Lower lobe of right lung (tissue), 2 donors: ENCODE data around the gene DLX1. TPM values are rescaled to one million over a fixed set of nuclear protein-coding genes. Genes with fewer than 3 reads are reported as not detected.

Source experiments
- ATAC-seq, 2 donors: fragments of 200-7000 bp; cut with Tn5 transposase; one replicate each; pipeline ENCODE4 v1.9.1; 2020 to 2022; ENCODE audit warnings: mild to moderate bottlenecking in 2 of 2, moderate library complexity in 2 of 2
- DNase-seq: peaks from one replicate; pipeline ENCODE4 v3.0.0-alpha.2; 2020
- H3K27ac ChIP-seq: fragments of 200-600 bp; one replicate; pipeline ENCODE4 v1.8.0; 2022
- H3K27me3 ChIP-seq: fragments of 200-600 bp; one replicate; pipeline ENCODE4 v1.8.0; 2022; ENCODE audit warnings: low read depth
- H3K36me3 ChIP-seq: fragments of 200-600 bp; one replicate; pipeline ENCODE4 v1.8.0; 2022; ENCODE audit warnings: mild to moderate bottlenecking
- H3K4me1 ChIP-seq: fragments of 200-600 bp; one replicate; pipeline ENCODE4 v1.8.0; 2022
- H3K4me3 ChIP-seq: fragments of 200-600 bp; one replicate; pipeline ENCODE4 v1.8.0; 2022; ENCODE audit warnings: mild to moderate bottlenecking
- H3K9me3 ChIP-seq: fragments of 200-600 bp; one replicate; pipeline ENCODE4 v1.8.0; 2022
- CTCF ChIP-seq: fragments of 200-600 bp; IDR thresholded peaks from one replicate; pipeline ENCODE4 v1.8.0; 2022; ENCODE audit warnings: antibody characterized with exemption, mild to moderate bottlenecking
- intact Hi-C: fragments of 100-400 bp; cut with DNase I; formaldehyde crosslinking; loops from one replicate; pipeline ENCODE4 v1.11.0; 2022
- total RNA-seq: library from RNA; stranded (reverse); fragmentation: NEBNext Ultra II Directional; extraction: Animal tissue kit (Norgen Biotek cat#: 25700); gene quantifications from one replicate; pipeline ENCODE4 v1.2.1, GENCODE V29; 2021
- donor health status: DM: no; HTN: yes; CAD: no; lungs with severe emphysema.

The DLX1 gene
- total RNA-seq, 1 donor from 2014 or later = not detected

DNA sequence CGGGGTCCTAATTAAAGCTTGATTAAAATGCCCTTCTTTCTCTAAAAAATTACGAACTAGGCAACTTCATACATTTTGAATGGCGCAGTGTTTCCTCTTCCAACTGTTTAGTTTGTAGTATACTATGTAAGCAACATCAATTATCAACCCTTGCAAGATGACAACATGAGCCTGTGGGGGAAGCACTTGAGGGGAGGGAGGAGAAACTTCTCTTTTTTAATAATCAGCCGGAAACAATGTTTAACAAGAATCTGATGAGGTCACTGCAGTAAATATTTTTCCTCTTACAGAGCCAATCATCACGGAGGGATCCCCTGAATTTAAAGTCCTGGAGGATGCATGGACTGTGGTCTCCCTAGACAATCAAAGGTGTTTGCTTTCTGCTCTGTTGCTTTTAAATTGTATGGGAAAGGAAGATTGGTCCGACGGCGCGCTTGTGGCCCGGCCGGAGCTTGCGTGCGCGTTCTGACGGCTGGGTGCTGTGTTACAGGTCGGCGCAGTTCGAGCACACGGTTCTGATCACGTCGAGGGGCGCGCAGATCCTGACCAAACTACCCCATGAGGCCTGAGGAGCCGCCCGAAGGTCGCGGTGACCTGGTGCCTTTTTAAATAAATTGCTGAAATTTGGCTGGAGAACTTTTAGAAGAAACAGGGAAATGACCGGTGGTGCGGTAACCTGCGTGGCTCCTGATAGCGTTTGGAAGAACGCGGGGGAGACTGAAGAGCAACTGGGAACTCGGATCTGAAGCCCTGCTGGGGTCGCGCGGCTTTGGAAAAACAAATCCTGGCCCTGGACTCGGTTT is 5.3 kb upstream of the DLX1 start:
- ATAC-seq (no peak), DNase-seq (no peak)
- H3K27me3 ChIP-seq = peaks cover 77% of the 10 kb centered on the region
- no peak overlapping the region for H3K4me3 ChIP-seq
- no peak overlapping the region for H3K27ac ChIP-seq
- intact Hi-C loops = no loop called here
- no peaks in the 10 kb centered on the region for H3K9me3 ChIP-seq
- no peaks in the 10 kb centered on the region for H3K36me3 ChIP-seq
- no peak for TF ChIP-seq CTCF
- H3K4me1 ChIP-seq = peaks cover 27% of the 10 kb centered on the region

- Histone ChIP-seq H3K36me3 (no peaks in the 10 kb centered on the region), H3K27me3 (peaks cover 84% of the 10 kb centered on the region), H3K4me3 (no peak overlapping the region), H3K4me1 (peaks cover 34% of the 10 kb centered on the region), H3K27ac (no peak overlapping the region), H3K9me3 (no peaks in the 10 kb centered on the region)
- intact Hi-C loops = no loop called here
- TF ChIP-seq CTCF = no peak
- no peak for ATAC-seq
- DNase-seq = no peak
Measured at GRCh38 chr2:172080641-172081220, 4.6 kb upstream of the DLX1 start.

DNA sequence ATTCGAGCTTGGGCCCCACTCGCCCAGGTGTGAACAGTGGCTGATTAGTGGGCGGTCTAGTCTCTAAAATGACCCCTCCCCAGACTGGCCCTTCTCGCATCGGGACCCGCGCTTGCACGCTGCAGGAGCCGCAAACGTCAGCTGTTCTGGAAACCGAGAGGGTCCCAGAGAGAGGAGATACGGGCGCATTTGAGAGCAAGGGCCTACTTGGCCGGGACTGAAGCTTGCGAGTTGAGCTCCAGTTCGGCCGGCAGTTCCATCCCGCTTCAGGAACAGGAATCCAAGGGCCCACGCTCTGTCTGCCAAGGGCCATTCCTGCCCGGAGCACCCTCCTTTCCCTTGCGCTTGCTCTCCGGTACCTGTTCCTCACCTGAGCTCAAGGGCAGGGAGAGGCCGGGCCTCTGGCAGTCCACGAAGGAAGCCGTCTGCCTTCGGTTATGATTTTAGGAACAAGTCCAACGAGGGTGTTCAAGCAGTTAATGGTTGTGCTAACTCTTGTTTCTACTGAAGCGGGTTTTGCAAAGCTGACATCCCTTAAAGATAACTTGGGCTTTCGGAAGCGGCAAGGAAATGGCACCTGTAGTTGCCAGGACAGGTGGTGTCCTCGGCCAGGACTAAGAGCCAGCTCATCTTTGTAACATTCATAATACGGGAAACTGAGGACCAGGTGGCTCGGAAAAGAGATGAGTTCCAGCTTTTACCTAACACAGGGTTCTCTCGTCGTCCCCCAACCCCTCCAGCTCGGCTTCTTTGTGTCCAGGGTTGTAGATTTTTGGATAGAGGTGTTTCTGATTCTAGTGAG is 3.9 kb upstream of the DLX1 start:
- intact Hi-C loops = no loop called here
- DNase-seq (no peak), ATAC-seq (no peak)
- TF ChIP-seq CTCF = no peak
- H3K9me3 ChIP-seq = no peaks in the 10 kb centered on the region
- H3K4me3 ChIP-seq = no peak overlapping the region
- peaks cover 41% of the 10 kb centered on the region for H3K4me1 ChIP-seq
- H3K27me3 ChIP-seq = peaks cover 91% of the 10 kb centered on the region
- no peak overlapping the region for H3K27ac ChIP-seq
- no peaks in the 10 kb centered on the region for H3K36me3 ChIP-seq

GRCh38 chr2:172082105-172082943 is 3.0 kb upstream of the DLX1 start:
- intact Hi-C loops = no loop called here
- no peak for ATAC-seq
- Histone ChIP-seq H3K4me1 (peaks cover 46% of the 10 kb centered on the region), H3K36me3 (no peaks in the 10 kb centered on the region), H3K9me3 (no peaks in the 10 kb centered on the region), H3K4me3 (no peak overlapping the region), H3K27ac (no peak overlapping the region), H3K27me3 (peaks cover 93% of the 10 kb centered on the region)
- no peak for DNase-seq
- TF ChIP-seq CTCF = no peak
